ENCODE data around the gene YES1.

YES1 gene

GRCh38 chr18:675307-675706, 136.7 kb downstream of the YES1 start:
- DNase-seq (ENCODE audit: low read depth), result no peak
- H3K4me3 ChIP-seq (ENCODE audit: low read depth, low read length), result no peak overlapping the region
- TF ChIP-seq CTCF (conservative IDR thresholded peaks at IDR 0.05; ENCODE audit: low read depth, low read length), result no peak

- no peak overlapping the region for H3K4me3 ChIP-seq (ENCODE audit: low read depth, low read length)
- no peak for DNase-seq (ENCODE audit: low read depth)
- TF ChIP-seq CTCF (conservative IDR thresholded peaks at IDR 0.05; ENCODE audit: low read depth, low read length), result no peak
These were observed 138.3 kb downstream of the YES1 start for GRCh38 chr18:673769-674168.

GRCh38 chr18:673317-673716, 138.7 kb downstream of the YES1 start:
- DNase-seq (ENCODE audit: low read depth), result no peak
- TF ChIP-seq CTCF (conservative IDR thresholded peaks at IDR 0.05; ENCODE audit: low read depth, low read length), result no peak
- no peak overlapping the region for H3K4me3 ChIP-seq (ENCODE audit: low read depth, low read length)

Data from choroid plexus epithelial cell (primary cell).